HG03432 (cell line): ENCODE results near the gene PAGE5.

Source experiments
- ATAC-seq: cut with Tn5 transposase; IDR thresholded peaks from one replicate; pipeline ENCODE4 v1.9.1; 2021; ENCODE audit warnings: mild to moderate bottlenecking, moderate library complexity; ENCODE audit not compliant: unreplicated experiment

The PAGE5 gene

GRCh38 chrX:55220119-55220794, at the start of gene PAGE5:
PAGE5 (plus strand) TSS chrX:55220346; CDS start chrX:55221383, 1,037 bp downstream.
- ATAC-seq, result no peak

- no peak for ATAC-seq
These were observed 32.9 kb upstream of the PAGE5 start for GRCh38 chrX:55187281-55187680.

GRCh38 chrX:55196688-55197087, 23.5 kb upstream of the PAGE5 start:
- ATAC-seq, result no peak

- ATAC-seq, result no peak
These were observed 18.1 kb upstream of the PAGE5 start for GRCh38 chrX:55201930-55202579.

GRCh38 chrX:55206162-55206941, 13.8 kb upstream of the PAGE5 start:
- ATAC-seq, result no peak

- no peak for ATAC-seq
These were observed 9.0 kb upstream of the PAGE5 start for GRCh38 chrX:55210931-55211677.

- ATAC-seq, result no peak
These were observed 6.8 kb upstream of the PAGE5 start for GRCh38 chrX:55213381-55213780.

- ATAC-seq, result no peak
These were observed 20.7 kb downstream of the PAGE5 start for GRCh38 chrX:55240788-55241340.

GRCh38 chrX:55253528-55253927, 33.4 kb downstream of the PAGE5 start:
- no peak for ATAC-seq

GRCh38 chrX:55260806-55261205, 40.7 kb downstream of the PAGE5 start:
- ATAC-seq, result no peak

GRCh38 chrX:55264816-55265215, 44.7 kb downstream of the PAGE5 start, which contains the start of gene PAGE3:
PAGE3 (minus strand) TSS chrX:55264916; CDS start chrX:55263903, 1,013 bp downstream.
- no peak for ATAC-seq
